Tibial nerve (tissue), 3 donors: ENCODE results near the gene JADE3.

ENCODE experiments used
- POLR2A ChIP-seq, 2 donors: fragments of 450-650 bp; IDR thresholded peaks; one replicate each; pipeline ENCODE4 v1.6.1; 2017; ENCODE audit warnings: antibody characterized with exemption in 2 of 2, mild to moderate bottlenecking in 2 of 2, moderate library complexity in 2 of 2
- TF ChIP-seq, protein P1 (sequence below), 5 experiments: fragments of 200-600 bp in 3 of 5; fragments of 450-650 bp in 2 of 5; sonication (generic) in 3 of 5; IDR thresholded peaks; one replicate each; pipeline ENCODE4 v1.5.1; 2016 to 2019; ENCODE audit warnings: antibody characterized with exemption in 5 of 5, mild to moderate bottlenecking in 3 of 5, moderate library complexity in 2 of 5

GRCh38 chrX:46961097-46961496 lies 48.9 kb downstream of the JADE3 start:
- TF ChIP-seq, protein P1, sequence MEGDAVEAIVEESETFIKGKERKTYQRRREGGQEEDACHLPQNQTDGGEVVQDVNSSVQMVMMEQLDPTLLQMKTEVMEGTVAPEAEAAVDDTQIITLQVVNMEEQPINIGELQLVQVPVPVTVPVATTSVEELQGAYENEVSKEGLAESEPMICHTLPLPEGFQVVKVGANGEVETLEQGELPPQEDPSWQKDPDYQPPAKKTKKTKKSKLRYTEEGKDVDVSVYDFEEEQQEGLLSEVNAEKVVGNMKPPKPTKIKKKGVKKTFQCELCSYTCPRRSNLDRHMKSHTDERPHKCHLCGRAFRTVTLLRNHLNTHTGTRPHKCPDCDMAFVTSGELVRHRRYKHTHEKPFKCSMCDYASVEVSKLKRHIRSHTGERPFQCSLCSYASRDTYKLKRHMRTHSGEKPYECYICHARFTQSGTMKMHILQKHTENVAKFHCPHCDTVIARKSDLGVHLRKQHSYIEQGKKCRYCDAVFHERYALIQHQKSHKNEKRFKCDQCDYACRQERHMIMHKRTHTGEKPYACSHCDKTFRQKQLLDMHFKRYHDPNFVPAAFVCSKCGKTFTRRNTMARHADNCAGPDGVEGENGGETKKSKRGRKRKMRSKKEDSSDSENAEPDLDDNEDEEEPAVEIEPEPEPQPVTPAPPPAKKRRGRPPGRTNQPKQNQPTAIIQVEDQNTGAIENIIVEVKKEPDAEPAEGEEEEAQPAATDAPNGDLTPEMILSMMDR (IDR thresholded peaks at IDR 0.05): no peak
- no peak for TF ChIP-seq POLR2A (IDR thresholded peaks at IDR 0.05)
